ENCODE measurements around the gene CCDC63. TPM values are rescaled to one million over a fixed set of nuclear protein-coding genes. Genes with fewer than 3 reads are reported as not detected.

CCDC63 gene
- total RNA-seq, 2 experiments from 2014 or later: not detected

GRCh38 chr12:110816248-110816647 lies 30.5 kb upstream of the CCDC63 start:
- H3K4me3 Mint-ChIP-seq: no peak overlapping the region
- no peaks in the 10 kb centered on the region for H3K36me3 ChIP-seq (ENCODE audit: insufficient read depth, low read length)
- H3K27ac ChIP-seq (ENCODE audit: low read depth in 1 of 2, low read length in 2 of 2): no peak overlapping the region
- intact Hi-C loops (cut with DNase I, micrococcal nuclease): no loop called here
- no peak overlapping the region for H3K27ac Mint-ChIP-seq
- no peak for TF ChIP-seq CTCF (IDR thresholded peaks at IDR 0.05)
- no peaks in the 10 kb centered on the region for H3K27me3 ChIP-seq (ENCODE audit: control insufficient read depth in 1 of 2, insufficient read depth in 2 of 2, low read length in 2 of 2)
- no peak for DNase-seq
- no peaks in the 10 kb centered on the region for H3K4me1 Mint-ChIP-seq (ENCODE audit: low read depth)
- no peaks in the 10 kb centered on the region for H3K9me3 ChIP-seq (ENCODE audit: control insufficient read depth in 1 of 2, insufficient read depth in 1 of 2, low read length in 2 of 2)
- H3K27me3 Mint-ChIP-seq: no peaks in the 10 kb centered on the region
- H3K4me1 ChIP-seq (ENCODE audit: insufficient read depth, low read length): no peaks in the 10 kb centered on the region
- ChIA-PET POLR2A (no interaction called here), CTCF (no interaction called here)
- H3K9me3 Mint-ChIP-seq: no peaks in the 10 kb centered on the region
- no peaks in the 10 kb centered on the region for H3K36me3 Mint-ChIP-seq (ENCODE audit: low read depth)
- no peak overlapping the region for H3K4me3 ChIP-seq (ENCODE audit: low read length)
- ATAC-seq (ENCODE audit: poor library complexity): no peak

DNA sequence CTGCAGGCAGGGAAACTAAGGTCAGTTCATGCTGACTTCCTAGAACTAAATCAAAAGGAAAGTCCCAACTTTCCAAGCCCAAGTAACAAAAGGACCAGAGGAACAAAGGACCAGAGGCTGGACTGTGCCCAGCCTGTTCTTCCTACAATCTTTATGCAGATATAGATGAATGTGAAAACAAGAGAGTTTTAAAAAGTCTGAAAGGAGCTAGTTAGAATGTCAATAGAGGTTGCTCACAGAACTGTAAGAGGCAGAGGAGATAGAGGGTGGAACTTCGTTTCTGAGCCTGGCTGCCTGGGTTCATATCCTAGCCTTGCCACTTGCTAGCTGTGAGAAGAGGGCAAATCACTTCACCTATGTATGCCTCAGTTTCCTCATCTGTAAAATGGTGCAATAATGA lies 30.0 kb upstream of the CCDC63 start:
- no peaks in the 10 kb centered on the region for H3K9me3 ChIP-seq (ENCODE audit: control insufficient read depth in 1 of 2, insufficient read depth in 1 of 2, low read length in 2 of 2)
- H3K36me3 ChIP-seq (ENCODE audit: insufficient read depth, low read length): no peaks in the 10 kb centered on the region
- intact Hi-C loops (cut with DNase I, micrococcal nuclease): no loop called here
- no peaks in the 10 kb centered on the region for H3K27me3 Mint-ChIP-seq
- H3K27me3 ChIP-seq (ENCODE audit: control insufficient read depth in 1 of 2, insufficient read depth in 2 of 2, low read length in 2 of 2): no peaks in the 10 kb centered on the region
- H3K27ac Mint-ChIP-seq: no peak overlapping the region
- POLR2A ChIA-PET: no interaction called here
- DNase-seq: no peak
- H3K9me3 Mint-ChIP-seq: no peaks in the 10 kb centered on the region
- ATAC-seq (ENCODE audit: poor library complexity): no peak
- no peak overlapping the region for H3K4me3 Mint-ChIP-seq
- no peaks in the 10 kb centered on the region for H3K4me1 Mint-ChIP-seq (ENCODE audit: low read depth)
- H3K4me3 ChIP-seq (ENCODE audit: low read length): no peak overlapping the region
- no peaks in the 10 kb centered on the region for H3K36me3 Mint-ChIP-seq (ENCODE audit: low read depth)
- no peaks in the 10 kb centered on the region for H3K4me1 ChIP-seq (ENCODE audit: insufficient read depth, low read length)
- TF ChIP-seq CTCF (IDR thresholded peaks at IDR 0.05): no peak
- CTCF ChIA-PET: no interaction called here
- no peak overlapping the region for H3K27ac ChIP-seq (ENCODE audit: low read depth in 1 of 2, low read length in 2 of 2)

DNA sequence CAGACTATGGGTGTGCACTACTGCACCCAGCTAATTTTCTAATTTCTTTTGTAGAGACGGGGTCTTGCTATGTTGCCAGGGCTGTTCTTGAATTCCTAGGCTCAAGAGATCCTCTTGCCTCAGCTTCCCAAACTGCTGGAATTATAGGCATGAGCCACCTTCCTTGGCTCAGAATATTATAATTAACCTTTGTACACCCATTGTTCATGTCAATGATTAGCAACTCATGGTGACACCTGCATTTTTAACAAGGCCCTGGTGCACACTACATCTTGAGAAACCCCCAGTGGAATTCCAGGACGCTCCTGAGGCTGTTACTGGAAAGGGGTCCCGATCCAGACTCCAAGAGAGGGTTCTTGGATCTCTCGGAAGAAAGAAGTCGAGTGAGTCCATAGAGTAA lies 28.3 kb upstream of the CCDC63 start:
- Mint-ChIP-seq H3K4me3 (no peak overlapping the region), H3K4me1 (ENCODE audit: low read depth) (no peaks in the 10 kb centered on the region), H3K36me3 (ENCODE audit: low read depth) (no peaks in the 10 kb centered on the region), H3K27ac (no peak overlapping the region), H3K27me3 (no peaks in the 10 kb centered on the region), H3K9me3 (no peaks in the 10 kb centered on the region)
- intact Hi-C loops (cut with DNase I, micrococcal nuclease): no loop called here
- no peak for DNase-seq
- no peak for ATAC-seq (ENCODE audit: poor library complexity)
- Histone ChIP-seq H3K27me3 (ENCODE audit: control insufficient read depth in 1 of 2, insufficient read depth in 2 of 2, low read length in 2 of 2) (no peaks in the 10 kb centered on the region), H3K4me1 (ENCODE audit: insufficient read depth, low read length) (no peaks in the 10 kb centered on the region), H3K4me3 (ENCODE audit: low read length) (no peak overlapping the region), H3K27ac (ENCODE audit: low read depth in 1 of 2, low read length in 2 of 2) (no peak overlapping the region), H3K36me3 (ENCODE audit: insufficient read depth, low read length) (no peaks in the 10 kb centered on the region), H3K9me3 (ENCODE audit: control insufficient read depth in 1 of 2, insufficient read depth in 1 of 2, low read length in 2 of 2) (no peaks in the 10 kb centered on the region)
- POLR2A ChIA-PET: no interaction called here
- TF ChIP-seq CTCF (IDR thresholded peaks at IDR 0.05): no peak
- CTCF ChIA-PET: no interaction called here

Data from CD4-positive, alpha-beta T cell (primary cell).